Astrocyte of the hippocampus (primary cell): ENCODE results near the gene RERE.
A peak's percentile ranks its signal among the peaks of the same experiment; 100 is the strongest.
"Not testable (repeated sequence)": the region's sequence is repeated elsewhere in the genome, so short reads cannot be mapped to it uniquely, and the experiment has no call there.

Experiments used
- DNase-seq: peaks from one replicate; pipeline ENCODE4 v3.0.0; 2011; ENCODE audit warnings: low read depth, low spot score

Gene RERE

GRCh38 chr1:8752921-8753713, 64.3 kb downstream of the RERE start:
- no peak for DNase-seq

DNA sequence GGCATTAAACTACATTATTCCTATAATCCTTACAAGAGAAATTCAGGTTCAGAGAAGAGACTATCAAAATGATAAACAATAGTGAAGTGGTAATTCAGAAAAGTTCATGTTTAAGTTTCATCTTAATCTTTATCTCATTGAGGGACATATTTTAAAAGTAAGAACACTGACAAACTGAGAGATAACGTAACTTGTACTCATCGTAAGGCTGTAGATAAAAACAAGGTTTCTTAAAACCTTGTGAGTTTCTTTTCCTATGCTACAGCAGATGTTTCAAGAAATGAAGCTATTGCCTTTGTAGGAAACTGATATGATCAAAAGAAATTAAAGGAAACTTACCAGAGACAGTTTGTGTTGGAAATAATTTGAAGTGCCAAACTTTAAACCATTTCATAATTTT, 65.0 kb downstream of the RERE start:
- no peak for DNase-seq

DNA sequence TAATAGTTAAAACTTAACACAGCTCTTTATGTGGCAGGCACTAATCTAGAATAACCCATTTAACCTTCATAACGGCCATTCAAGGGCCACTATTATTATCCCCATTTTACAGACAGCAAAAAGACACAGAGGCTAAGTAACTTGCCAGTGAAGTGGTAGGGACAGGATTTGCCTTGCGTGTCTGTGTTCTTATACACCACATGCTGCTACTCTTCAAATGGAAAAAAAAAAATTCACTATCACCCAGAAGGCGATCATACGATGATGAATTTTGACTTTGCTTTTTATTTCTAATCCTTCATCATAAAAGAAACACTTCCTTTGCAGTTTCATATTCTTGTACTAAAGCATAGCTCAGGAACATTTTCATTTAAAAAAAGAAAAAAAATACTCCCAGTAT, 65.5 kb downstream of the RERE start:
- DNase-seq, result no peak

GRCh38 chr1:8747879-8748825, 69.3 kb downstream of the RERE start:
- DNase-seq, result no peak

DNA sequence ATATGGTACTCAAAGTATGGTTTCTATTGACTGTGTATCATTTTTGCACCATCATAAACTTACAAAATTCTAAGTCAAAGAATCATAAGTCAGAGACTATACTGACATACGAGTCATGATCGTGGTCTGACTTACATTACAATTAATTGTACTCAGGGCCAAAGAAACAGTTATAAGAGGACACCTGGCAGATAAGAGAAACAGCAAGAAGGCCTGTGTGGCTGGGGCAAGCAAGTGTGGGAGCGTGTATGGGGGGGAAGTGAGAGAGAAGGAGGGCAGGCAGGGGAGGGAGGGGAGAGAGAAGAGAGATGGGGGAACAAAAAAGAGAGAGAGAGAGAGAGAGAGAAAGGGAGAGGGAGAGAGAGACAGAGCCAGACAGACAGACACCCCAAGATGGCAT, 70.9 kb downstream of the RERE start:
- DNase-seq, result no peak

- peak; percentile 47 for DNase-seq
Measured at GRCh38 chr1:8745749-8746390, 71.6 kb downstream of the RERE start.

- no peak for DNase-seq
Measured at GRCh38 chr1:8745346-8745745, 72.1 kb downstream of the RERE start.

- DNase-seq, result no peak
Measured at GRCh38 chr1:8742022-8742924, 75.2 kb downstream of the RERE start.

- peak; percentile 61 for DNase-seq
Measured at GRCh38 chr1:8740034-8740449, 77.4 kb downstream of the RERE start.

- DNase-seq, result no peak
Measured at GRCh38 chr1:8739377-8739776, 78.1 kb downstream of the RERE start.

- DNase-seq, result peak; percentile 60
Measured at GRCh38 chr1:8736927-8737326, 80.5 kb downstream of the RERE start.

GRCh38 chr1:8733484-8733883, 84.0 kb downstream of the RERE start:
- DNase-seq, result no peak

- no peak for DNase-seq
Measured at GRCh38 chr1:8731162-8731561, 86.3 kb downstream of the RERE start.

GRCh38 chr1:8728464-8728863, 89.0 kb downstream of the RERE start:
- no peak for DNase-seq

GRCh38 chr1:8727809-8728213, 89.6 kb downstream of the RERE start:
- peak; percentile 70 for DNase-seq

DNA sequence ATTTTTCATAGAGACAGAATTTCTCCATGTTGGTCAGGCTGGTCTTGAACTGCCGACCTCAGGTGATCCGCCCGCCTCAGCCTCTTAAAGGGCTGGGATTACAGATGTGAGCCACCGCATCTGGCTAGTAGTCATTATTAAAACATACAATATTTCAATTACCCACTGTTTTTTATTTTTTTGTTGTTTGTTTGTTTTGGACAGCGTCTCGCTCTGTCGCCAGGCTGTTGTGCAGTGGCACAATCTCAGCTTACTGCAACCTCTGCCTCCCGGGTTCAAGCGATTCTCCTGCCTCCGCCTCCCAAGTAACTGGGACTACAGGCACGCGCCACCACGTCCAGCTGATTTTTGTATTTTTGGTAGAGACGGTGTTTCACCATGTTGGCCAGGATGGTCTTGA, 90.1 kb downstream of the RERE start:
- DNase-seq, result not testable (repeated sequence)

GRCh38 chr1:8726801-8727186, 90.6 kb downstream of the RERE start:
- not testable (repeated sequence) for DNase-seq

DNA sequence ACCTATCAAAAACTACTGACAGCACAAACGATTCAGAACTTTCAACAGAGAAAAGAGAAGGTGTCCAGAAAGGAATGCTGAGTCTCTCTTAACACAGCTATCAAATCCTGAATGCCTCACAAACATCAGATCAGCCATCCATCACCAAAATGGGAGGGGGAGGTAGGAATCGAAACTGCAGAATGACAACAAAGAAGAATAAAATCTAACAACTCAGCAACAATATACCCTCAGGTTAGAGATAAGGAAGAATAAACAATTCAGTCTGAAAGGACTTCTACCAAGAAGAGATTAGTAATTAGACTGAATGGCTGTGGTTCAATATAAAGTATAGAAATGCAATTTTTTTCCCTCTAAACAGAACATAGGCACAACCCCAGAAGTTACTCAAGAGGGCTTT, 94.4 kb downstream of the RERE start:
- DNase-seq, result no peak

DNA sequence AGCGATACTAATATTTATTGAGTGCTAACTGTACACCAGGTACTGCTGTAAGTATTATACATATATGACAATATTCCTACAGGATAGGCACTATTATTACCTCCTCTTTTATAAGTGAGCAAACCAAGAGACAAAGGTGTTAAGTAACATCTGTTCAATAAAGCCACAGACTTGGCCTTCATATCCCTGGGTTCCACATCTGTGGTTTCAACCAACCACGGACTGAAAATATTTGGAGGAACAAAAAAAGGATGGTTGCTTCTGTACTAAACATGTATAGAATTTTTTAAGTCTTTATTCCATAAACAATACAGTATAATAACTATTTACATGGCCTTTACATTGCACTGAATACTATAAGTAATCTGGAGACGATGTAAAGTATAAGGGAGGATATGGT, 95.1 kb downstream of the RERE start:
- no peak for DNase-seq

DNA sequence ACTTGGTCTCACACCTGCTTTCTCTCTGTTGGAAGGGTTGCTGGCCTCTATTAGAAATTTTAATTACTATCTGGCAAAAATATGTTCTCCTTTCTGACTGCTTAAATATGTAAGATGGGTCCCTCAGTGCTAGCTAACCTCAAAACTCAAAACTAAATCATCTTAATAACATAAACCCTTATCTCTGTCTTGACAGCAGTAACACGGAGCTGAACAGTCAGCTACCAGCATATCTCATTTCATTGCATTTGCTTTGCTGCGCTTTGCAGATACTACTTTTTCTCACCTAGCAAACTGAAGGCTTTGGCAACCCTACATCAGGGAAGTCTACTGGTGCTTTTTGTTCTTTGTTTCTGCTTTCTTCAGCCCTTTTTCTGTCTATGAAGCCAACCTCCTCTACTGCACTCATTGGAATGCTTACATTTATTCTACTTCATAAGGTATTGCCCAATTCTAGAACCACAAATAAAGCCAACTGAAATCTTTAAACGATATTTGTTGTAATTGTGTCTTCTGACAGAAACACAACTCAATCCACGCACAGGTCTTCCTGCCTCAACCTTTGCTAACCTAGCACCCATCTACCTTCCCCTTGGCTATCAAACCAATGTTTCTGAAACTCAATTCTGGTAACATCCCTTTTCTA, 95.6 kb downstream of the RERE start:
- no peak for DNase-seq

- DNase-seq, result no peak
Measured at GRCh38 chr1:8720347-8720746, 97.1 kb downstream of the RERE start.
